ENCODE measurements around the gene MPC1L.

MPC1L gene

GRCh38 chrX:40623139-40623536, at the start of gene MPC1L:
MPC1L (plus strand) TSS chrX:40623428; CDS start chrX:40623566, 138 bp downstream.
- TF ChIP-seq OSR1 (CRISPR knock-in tag; IDR thresholded peaks at IDR 0.05) (no peak), ZNF565 (CRISPR knock-in tag; conservative IDR thresholded peaks at IDR 0.05; ENCODE audit: low read depth) (no peak)
- ATAC-seq: no peak

GRCh38 chrX:40573763-40574162, 49.5 kb upstream of the MPC1L start:
- TF ChIP-seq TOX (CRISPR knock-in tag; IDR thresholded peaks at IDR 0.05; ENCODE audit: borderline replicate concordance): no peak
- no peak for TF ChIP-seq ZFP30 (CRISPR knock-in tag; IDR thresholded peaks at IDR 0.05)
- TF ChIP-seq POU6F1 (CRISPR knock-in tag; IDR thresholded peaks at IDR 0.05; ENCODE audit: borderline replicate concordance, low read depth): no peak
- peak; percentile 69 for ATAC-seq

- peak; percentile 67 for TF ChIP-seq ZFP3 (CRISPR knock-in tag; IDR thresholded peaks at IDR 0.05)
- ATAC-seq: peak; percentile 78
Observed at GRCh38 chrX:40575411-40575810, 47.8 kb upstream of the MPC1L start.

GRCh38 chrX:40576291-40576690, 46.9 kb upstream of the MPC1L start:
- ATAC-seq: no peak
- TF ChIP-seq TSHZ2 (CRISPR knock-in tag; IDR thresholded peaks at IDR 0.05) (no peak), PATZ1 (CRISPR knock-in tag; IDR thresholded peaks at IDR 0.05; ENCODE audit: borderline replicate concordance) (no peak), ZFP30 (CRISPR knock-in tag; IDR thresholded peaks at IDR 0.05) (no peak), TOX (CRISPR knock-in tag; IDR thresholded peaks at IDR 0.05; ENCODE audit: borderline replicate concordance) (no peak), RARB (CRISPR knock-in tag; IDR thresholded peaks at IDR 0.05) (no peak), POU6F1 (CRISPR knock-in tag; IDR thresholded peaks at IDR 0.05; ENCODE audit: borderline replicate concordance, low read depth) (no peak), SNAI2 (CRISPR knock-in tag; IDR thresholded peaks at IDR 0.05) (no peak), ZC3H10 (CRISPR knock-in tag; IDR thresholded peaks at IDR 0.05) (no peak), GLIS3 (CRISPR knock-in tag; IDR thresholded peaks at IDR 0.05) (no peak), ZFP3 (CRISPR knock-in tag; IDR thresholded peaks at IDR 0.05) (no peak), BACH2 (CRISPR knock-in tag; IDR thresholded peaks at IDR 0.05; ENCODE audit: borderline replicate concordance) (no peak), CSDC2 (CRISPR knock-in tag; IDR thresholded peaks at IDR 0.05) (no peak)

- ATAC-seq: no peak
Observed at GRCh38 chrX:40578039-40578695, 45.1 kb upstream of the MPC1L start.

More at GRCh38 chrX:40578039-40578695, 45.1 kb upstream of the MPC1L start:
- TF ChIP-seq CREB5 (CRISPR knock-in tag; IDR thresholded peaks at IDR 0.05; ENCODE audit: low read depth) (no peak), ZNF565 (CRISPR knock-in tag; conservative IDR thresholded peaks at IDR 0.05; ENCODE audit: low read depth) (no peak), ISL1 (CRISPR knock-in tag; IDR thresholded peaks at IDR 0.05) (no peak), TSHZ2 (CRISPR knock-in tag; IDR thresholded peaks at IDR 0.05) (no peak), ZC3H10 (CRISPR knock-in tag; IDR thresholded peaks at IDR 0.05) (no peak)
